Hematopoietic multipotent progenitor cell treated with erythropoietin and hydrocortisone succinate and interleukin-3 and kit ligand, for 4 days (in vitro differentiated cells): ENCODE results near the gene ZNF33A.
"Not testable (repeated sequence)": the region's sequence is repeated elsewhere in the genome, so short reads cannot be mapped to it uniquely, and the experiment has no call there.

Experiments
- DNase-seq: peaks from one replicate; pipeline ENCODE4 v3.0.0-alpha.2; 2015

ZNF33A gene

GRCh38 chr10:38047666-38048065 lies 37.2 kb downstream of the ZNF33A start:
- DNase-seq = no peak

GRCh38 chr10:38050212-38050611 lies 39.7 kb downstream of the ZNF33A start:
- no peak for DNase-seq

GRCh38 chr10:38054361-38054797 lies 43.9 kb downstream of the ZNF33A start:
- DNase-seq = no peak

GRCh38 chr10:38055274-38055894 lies 44.9 kb downstream of the ZNF33A start:
- DNase-seq = peak; percentile 3

- not testable (repeated sequence) for DNase-seq
Measured at GRCh38 chr10:38069663-38070062, 59.2 kb downstream of the ZNF33A start.

- no peak for DNase-seq
Measured at GRCh38 chr10:38070501-38070900, 60.0 kb downstream of the ZNF33A start.

GRCh38 chr10:38072552-38072951 lies 62.1 kb downstream of the ZNF33A start:
- DNase-seq = peak; percentile 22

GRCh38 chr10:38076687-38077086 lies 66.2 kb downstream of the ZNF33A start:
- DNase-seq = no peak

- DNase-seq = not testable (repeated sequence)
Measured at GRCh38 chr10:38093318-38093717, 82.8 kb downstream of the ZNF33A start.

- DNase-seq = no peak
Measured at GRCh38 chr10:38093816-38094157, 83.3 kb downstream of the ZNF33A start.

GRCh38 chr10:38094158-38094926 lies 83.9 kb downstream of the ZNF33A start, which contains the start of gene ZNF37A:
Gene ZNF37A (plus strand): TSS chr10:38094337. CDS start chr10:38096618, 2,281 bp downstream.
- DNase-seq = peak; percentile 99

- DNase-seq = peak; percentile 5
Measured at GRCh38 chr10:38094927-38095574, 84.6 kb downstream of the ZNF33A start.

GRCh38 chr10:38102880-38103279 lies 92.4 kb downstream of the ZNF33A start:
- peak; percentile 10 for DNase-seq

- no peak for DNase-seq
Measured at GRCh38 chr10:38103756-38104155, 93.3 kb downstream of the ZNF33A start.

GRCh38 chr10:38112159-38112558 lies 101.7 kb downstream of the ZNF33A start:
- DNase-seq = no peak
